Left ventricle myocardium inferior (tissue), 1 donor: ENCODE results near the gene NECTIN3. TPM values are rescaled to one million over a fixed set of nuclear protein-coding genes. Genes with fewer than 3 reads are reported as not detected.

Source experiments
- DNase-seq: peaks from one replicate; pipeline ENCODE4 v3.0.0-alpha.2; 2020
- H3K27ac ChIP-seq: fragments of 200-600 bp; replicated peaks from 2 replicates; pipeline ENCODE4 v1.8.0; 2021
- H3K27me3 ChIP-seq: fragments of 200-600 bp; 2 replicates; pipeline ENCODE4 v1.8.0; 2021; ENCODE audit warnings: low read depth
- H3K36me3 ChIP-seq: fragments of 200-600 bp; 2 replicates; pipeline ENCODE4 v1.8.0; 2021
- H3K4me1 ChIP-seq: fragments of 200-600 bp; 2 replicates; pipeline ENCODE4 v1.8.0; 2021
- H3K4me3 ChIP-seq: fragments of 200-600 bp; 2 replicates; pipeline ENCODE4 v1.8.0; 2021; ENCODE audit warnings: mild to moderate bottlenecking, moderate library complexity
- H3K9me3 ChIP-seq: fragments of 200-600 bp; replicated peaks from 2 replicates; pipeline ENCODE4 v1.8.0; 2021
- CTCF ChIP-seq: fragments of 200-600 bp; IDR thresholded peaks from 2 replicates; pipeline ENCODE4 v1.8.0; 2021; ENCODE audit warnings: antibody characterized with exemption, mild to moderate bottlenecking, borderline replicate concordance
- intact Hi-C: fragments of 100-400 bp; cut with micrococcal nuclease; formaldehyde crosslinking; loops from one replicate; pipeline ENCODE4 v1.11.0; 2022
- total RNA-seq: library from RNA; stranded (reverse); fragmentation: NEBNext Ultra II Directional; extraction: Animal tissue kit (Norgen Biotek cat#: 25700); gene quantifications from one replicate; pipeline ENCODE4 v1.2.1, GENCODE V29; 2021
- donor health status: DM: no; HTN: yes; CAD: no; lungs with severe emphysema.

The NECTIN3 gene
- total RNA-seq, 1 donor from 2014 or later, result 7.6 TPM

GRCh38 chr3:111130827-111131226 lies 59.2 kb downstream of the NECTIN3 start:
- TF ChIP-seq CTCF, result no peak
- H3K27me3 ChIP-seq, result no peaks in the 10 kb centered on the region
- DNase-seq, result no peak
- no peak overlapping the region for H3K27ac ChIP-seq
- no peak overlapping the region for H3K4me3 ChIP-seq
- intact Hi-C loops, result no loop called here
- peaks cover 8% of the 10 kb centered on the region for H3K36me3 ChIP-seq
- no peaks in the 10 kb centered on the region for H3K9me3 ChIP-seq
- no peaks in the 10 kb centered on the region for H3K4me1 ChIP-seq

GRCh38 chr3:111134302-111134701 lies 62.7 kb downstream of the NECTIN3 start:
- H3K27ac ChIP-seq, result no peak overlapping the region
- peaks cover 3% of the 10 kb centered on the region for H3K36me3 ChIP-seq
- intact Hi-C loops, result no loop called here
- no peaks in the 10 kb centered on the region for H3K4me1 ChIP-seq
- TF ChIP-seq CTCF, result no peak
- DNase-seq, result no peak
- no peak overlapping the region for H3K4me3 ChIP-seq
- H3K27me3 ChIP-seq, result no peaks in the 10 kb centered on the region
- H3K9me3 ChIP-seq, result no peaks in the 10 kb centered on the region

GRCh38 chr3:111151438-111151837 lies 79.8 kb downstream of the NECTIN3 start:
- H3K27me3 ChIP-seq, result no peaks in the 10 kb centered on the region
- DNase-seq, result no peak
- no peak overlapping the region for H3K4me3 ChIP-seq
- no peak for TF ChIP-seq CTCF
- intact Hi-C loops, result no loop called here
- no peaks in the 10 kb centered on the region for H3K4me1 ChIP-seq
- no peak overlapping the region for H3K27ac ChIP-seq
- peaks cover 27% of the 10 kb centered on the region for H3K36me3 ChIP-seq
- peaks cover 10% of the 10 kb centered on the region for H3K9me3 ChIP-seq

GRCh38 chr3:111152496-111152895 lies 80.9 kb downstream of the NECTIN3 start:
- no peak for TF ChIP-seq CTCF
- Histone ChIP-seq H3K27me3 (no peaks in the 10 kb centered on the region), H3K4me1 (no peaks in the 10 kb centered on the region), H3K4me3 (no peak overlapping the region), H3K36me3 (peaks cover 27% of the 10 kb centered on the region), H3K9me3 (peaks cover 10% of the 10 kb centered on the region), H3K27ac (no peak overlapping the region)
- intact Hi-C loops, result no loop called here
- no peak for DNase-seq

- DNase-seq, result no peak
- H3K36me3 ChIP-seq, result peaks cover 27% of the 10 kb centered on the region
- intact Hi-C loops, result no loop called here
- H3K4me3 ChIP-seq, result no peak overlapping the region
- TF ChIP-seq CTCF, result no peak
- H3K9me3 ChIP-seq, result peaks cover 10% of the 10 kb centered on the region
- H3K27ac ChIP-seq, result no peak overlapping the region
- H3K4me1 ChIP-seq, result no peaks in the 10 kb centered on the region
- no peaks in the 10 kb centered on the region for H3K27me3 ChIP-seq
Observed at GRCh38 chr3:111156517-111156916, 84.9 kb downstream of the NECTIN3 start.

DNA sequence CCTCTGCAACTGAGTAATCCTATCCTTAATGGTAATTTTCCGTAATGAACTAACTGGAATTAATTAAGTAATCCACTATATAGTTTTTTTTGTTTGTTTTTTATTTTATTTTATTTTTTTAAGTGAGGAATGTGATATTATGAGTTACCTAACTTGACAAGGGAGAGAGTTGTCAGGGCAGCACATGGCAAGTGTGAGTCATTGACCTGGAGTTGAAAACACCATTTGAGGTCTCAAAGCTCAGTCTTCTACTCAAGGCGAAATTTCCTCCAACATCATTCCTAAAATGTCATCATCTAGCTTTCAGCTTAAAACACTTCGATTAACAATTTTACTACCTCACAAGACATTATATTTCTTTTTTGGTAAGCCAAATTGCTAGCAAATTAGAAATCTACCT lies 87.8 kb downstream of the NECTIN3 start:
- Histone ChIP-seq H3K27me3 (no peaks in the 10 kb centered on the region), H3K4me3 (no peak overlapping the region), H3K4me1 (no peaks in the 10 kb centered on the region), H3K27ac (no peak overlapping the region), H3K36me3 (peaks cover 17% of the 10 kb centered on the region), H3K9me3 (peaks cover 10% of the 10 kb centered on the region)
- no peak for DNase-seq
- intact Hi-C loops, result no loop called here
- TF ChIP-seq CTCF, result no peak
